HG03066 (cell line): ENCODE data around the gene CCDC85B.

Experiments
- ATAC-seq: cut with Tn5 transposase; IDR thresholded peaks from one replicate; pipeline ENCODE4 v1.9.1; 2021; ENCODE audit warnings: low read depth; ENCODE audit not compliant: unreplicated experiment

CCDC85B gene

DNA sequence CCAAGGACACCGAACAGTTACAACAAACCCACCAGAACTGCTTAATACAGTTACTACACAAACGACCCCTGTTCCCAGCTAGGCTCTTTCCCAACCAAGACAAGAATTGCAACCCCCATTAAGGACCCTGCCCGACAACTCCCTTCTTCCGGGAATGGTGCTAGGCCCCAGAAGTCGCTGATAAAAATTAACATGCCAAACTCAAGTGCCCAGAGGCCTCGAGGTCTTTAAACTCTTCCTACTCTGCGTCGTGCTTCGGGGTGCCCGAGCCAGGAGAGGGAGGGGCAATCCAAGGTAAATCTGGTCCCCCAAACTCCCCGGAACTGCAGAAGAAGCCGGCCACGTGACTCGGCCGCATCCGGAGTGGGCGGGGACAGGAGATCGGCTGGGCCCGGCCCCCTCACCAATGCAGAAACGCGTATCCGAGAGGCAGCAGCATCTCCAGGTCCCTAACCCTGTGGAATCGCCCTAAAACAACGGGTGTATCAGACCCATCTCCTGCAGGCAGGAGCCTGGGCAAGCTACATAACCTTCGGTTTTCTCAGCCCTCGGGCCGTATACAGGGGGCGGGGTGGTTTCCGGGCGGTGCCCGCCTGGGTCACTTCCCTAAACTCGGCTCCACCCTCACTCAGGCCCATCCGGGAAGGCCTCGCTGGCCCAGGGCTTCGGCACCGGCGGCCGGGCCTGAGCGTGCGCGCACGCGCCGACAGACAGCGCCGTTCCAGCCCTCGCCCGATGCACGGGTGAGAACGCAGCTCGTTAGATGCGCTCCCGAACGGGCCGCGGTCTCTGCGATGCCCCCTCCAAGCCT lies 33.6 kb upstream of the CCDC85B start:
- no peak for ATAC-seq

GRCh38 chr11:65857500-65857852 lies 33.0 kb upstream of the CCDC85B start:
- ATAC-seq, result peak; percentile 1

DNA sequence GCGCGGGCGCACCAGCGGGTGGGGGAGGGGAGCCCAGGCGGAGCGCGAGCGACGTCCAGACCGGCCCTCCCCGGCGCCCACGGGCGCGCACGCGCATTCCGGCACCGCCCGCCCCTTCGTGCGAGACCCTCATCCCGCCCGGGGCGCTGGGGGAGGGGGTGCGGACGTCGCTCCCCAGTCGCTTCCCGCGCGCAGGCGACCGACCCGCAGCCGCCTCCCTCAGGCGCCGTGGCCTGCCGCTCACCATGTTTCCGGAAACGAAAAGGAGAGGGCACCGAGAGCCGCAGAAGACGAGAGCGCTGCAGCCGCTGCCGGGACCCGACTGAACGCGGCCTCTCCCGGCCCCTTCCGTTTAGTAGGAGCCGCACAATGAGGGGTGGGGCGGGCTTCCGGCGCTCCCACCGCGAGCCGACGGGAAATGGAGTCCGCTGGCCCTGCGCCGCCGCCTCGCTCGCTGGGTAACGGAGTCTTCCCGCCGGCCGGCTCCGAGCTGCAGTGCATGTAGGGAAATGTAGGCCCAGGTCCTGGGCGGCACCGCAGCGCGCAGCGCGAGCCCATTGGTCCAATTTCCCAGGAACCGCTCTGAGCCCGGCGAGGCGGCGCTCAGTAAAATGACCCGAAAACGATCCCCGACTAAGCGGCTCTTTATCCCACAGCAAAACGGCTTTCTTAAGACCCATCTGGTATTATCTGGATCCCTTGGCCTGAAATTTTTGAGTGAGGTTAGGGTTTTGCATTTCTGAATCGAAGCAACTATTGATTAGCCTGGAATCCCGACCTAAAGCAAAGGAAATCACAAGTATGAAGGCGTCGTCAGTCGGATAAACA lies 32.4 kb upstream of the CCDC85B start, which contains the start of gene CFL1:
CFL1 (minus strand) TSS at position 328 of the 828 bp plus-strand sequence; CDS start at position 247, 81 bp downstream.
- peak; percentile 46 for ATAC-seq

DNA sequence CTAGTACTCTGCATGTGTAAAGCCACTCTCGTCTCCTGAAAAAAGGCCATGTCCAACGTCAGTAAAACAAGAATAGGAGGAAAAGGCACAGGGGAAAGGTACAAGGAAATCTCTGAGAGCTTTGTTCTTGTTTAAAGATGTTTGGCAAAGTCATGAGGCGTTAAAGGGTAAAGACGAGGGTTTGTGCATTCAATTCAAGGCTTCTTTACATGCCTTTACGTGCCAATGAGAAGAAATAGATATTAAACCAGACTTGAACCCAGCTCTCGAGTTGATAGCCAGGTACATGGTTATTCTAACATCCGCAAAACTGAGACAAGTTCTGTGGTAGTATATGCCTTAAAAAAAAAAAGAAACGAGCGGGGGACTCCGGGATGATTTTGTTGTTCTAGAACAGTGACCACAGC lies 31.8 kb upstream of the CCDC85B start:
- no peak for ATAC-seq

DNA sequence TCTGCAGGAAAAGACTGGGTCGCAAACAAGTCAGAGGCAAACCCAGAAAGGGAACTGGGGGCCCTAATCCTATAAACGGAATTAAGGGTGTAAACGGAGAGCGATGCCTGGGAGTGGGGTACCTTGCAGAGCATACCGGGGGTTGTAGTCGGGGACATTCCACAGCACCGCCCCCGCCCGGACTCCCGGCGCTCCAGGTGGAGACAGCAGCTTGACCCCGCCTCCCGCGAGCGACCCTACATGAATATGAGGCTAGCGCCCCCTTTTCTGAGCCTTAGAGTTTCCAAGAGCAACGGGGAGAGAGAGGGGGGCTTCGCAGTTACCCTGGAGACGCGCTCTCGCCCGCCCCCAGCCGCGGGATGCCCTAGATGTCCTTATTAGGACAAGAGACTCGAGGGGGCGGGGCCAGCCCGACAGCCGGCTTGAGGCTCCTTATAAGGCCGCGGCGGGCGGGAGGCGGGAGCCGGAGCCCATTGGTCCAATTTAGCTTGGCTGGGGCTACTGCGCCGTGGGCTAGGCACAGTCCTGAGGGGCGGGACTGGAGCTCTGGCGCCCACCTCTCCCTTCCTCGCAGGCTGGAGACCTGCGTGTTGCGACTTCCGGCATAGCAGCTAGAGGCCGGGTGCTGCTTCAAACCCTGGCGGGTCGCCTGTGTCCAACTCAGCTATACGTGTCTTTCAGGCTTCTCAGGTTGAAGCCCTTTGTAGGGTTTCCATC lies 31.2 kb upstream of the CCDC85B start:
- peak; percentile 52 for ATAC-seq

GRCh38 chr11:65859812-65860277 lies 30.6 kb upstream of the CCDC85B start:
- ATAC-seq, result no peak

GRCh38 chr11:65860278-65861164 lies 30.0 kb upstream of the CCDC85B start, which contains the start of gene MUS81:
MUS81 (plus strand) TSS chr11:65860433; CDS start chr11:65860754, 321 bp downstream.
- no peak for ATAC-seq

DNA sequence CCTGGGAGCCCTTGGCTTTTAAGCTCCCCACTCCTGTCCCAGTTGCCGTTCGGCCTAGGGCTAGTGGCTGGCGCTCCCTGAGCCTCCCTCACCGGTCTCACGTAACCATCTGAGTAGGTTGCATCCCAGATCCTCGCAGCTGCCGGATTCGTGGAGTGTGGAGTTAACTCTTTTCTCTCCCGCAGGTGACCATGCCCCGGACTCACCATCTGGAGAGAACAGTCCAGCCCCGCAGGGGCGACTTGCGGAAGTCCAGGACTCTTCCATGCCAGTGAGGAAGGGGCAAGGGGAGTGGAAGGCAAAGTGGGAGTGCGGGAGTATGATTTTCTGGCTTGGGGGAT lies 29.3 kb upstream of the CCDC85B start:
- ATAC-seq, result no peak

DNA sequence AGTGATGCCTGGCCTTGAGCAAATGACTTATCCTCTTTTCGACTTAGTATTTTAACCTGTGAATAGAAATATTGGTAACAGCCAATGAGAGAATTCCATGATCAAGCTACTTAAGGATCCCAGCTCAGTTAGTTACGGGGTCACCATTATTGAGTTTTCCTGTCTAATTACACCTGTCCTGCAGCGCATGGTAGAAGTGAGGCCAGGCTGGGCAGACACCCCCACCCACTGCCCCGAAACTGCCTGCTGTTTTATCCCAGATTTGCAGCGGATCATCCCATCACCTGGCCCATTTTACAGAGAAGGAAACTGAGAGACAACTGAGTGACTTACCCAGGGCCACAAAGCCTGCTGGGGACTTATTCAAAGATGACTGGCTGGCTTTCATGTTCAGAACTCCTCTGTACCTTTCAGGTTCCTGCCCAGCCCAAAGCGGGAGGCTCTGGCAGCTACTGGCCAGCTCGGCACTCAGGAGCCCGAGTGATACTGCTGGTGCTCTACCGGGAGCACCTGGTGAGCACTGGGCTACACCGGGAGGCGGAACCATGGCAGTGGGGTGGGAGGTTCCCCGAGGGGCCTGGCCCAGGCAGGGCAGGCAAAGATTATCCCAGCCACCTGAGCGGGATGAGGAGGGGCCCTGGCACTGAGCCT lies 28.8 kb upstream of the CCDC85B start:
- no peak for ATAC-seq

DNA sequence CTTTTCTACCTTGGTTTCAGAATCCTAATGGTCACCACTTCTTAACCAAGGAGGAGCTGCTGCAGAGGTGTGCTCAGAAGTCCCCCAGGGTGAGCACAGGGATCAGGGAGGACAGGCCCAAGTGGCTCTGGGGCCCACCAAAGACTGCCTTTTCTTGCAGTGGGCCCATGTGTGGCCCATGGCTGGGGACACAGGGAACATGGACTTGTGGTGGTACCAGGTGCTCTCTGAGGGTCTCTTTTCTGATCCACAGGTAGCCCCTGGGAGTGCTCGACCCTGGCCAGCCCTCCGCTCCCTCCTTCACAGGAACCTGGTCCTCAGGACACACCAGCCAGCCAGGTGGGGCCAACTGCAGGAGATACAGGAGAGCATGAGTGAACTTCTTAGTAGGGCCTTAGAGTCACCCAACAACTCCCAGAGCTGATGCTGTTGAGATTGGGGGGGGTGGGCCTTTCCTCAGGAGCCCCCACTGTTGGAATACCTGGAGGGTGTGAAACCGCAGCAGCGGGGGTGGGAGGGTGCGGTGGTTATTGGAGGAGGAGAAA lies 28.2 kb upstream of the CCDC85B start:
- ATAC-seq, result no peak

- ATAC-seq, result no peak
Measured at GRCh38 chr11:65862941-65863888, 27.3 kb upstream of the CCDC85B start.

- ATAC-seq, result no peak
Measured at GRCh38 chr11:65863889-65864705, 26.4 kb upstream of the CCDC85B start.

DNA sequence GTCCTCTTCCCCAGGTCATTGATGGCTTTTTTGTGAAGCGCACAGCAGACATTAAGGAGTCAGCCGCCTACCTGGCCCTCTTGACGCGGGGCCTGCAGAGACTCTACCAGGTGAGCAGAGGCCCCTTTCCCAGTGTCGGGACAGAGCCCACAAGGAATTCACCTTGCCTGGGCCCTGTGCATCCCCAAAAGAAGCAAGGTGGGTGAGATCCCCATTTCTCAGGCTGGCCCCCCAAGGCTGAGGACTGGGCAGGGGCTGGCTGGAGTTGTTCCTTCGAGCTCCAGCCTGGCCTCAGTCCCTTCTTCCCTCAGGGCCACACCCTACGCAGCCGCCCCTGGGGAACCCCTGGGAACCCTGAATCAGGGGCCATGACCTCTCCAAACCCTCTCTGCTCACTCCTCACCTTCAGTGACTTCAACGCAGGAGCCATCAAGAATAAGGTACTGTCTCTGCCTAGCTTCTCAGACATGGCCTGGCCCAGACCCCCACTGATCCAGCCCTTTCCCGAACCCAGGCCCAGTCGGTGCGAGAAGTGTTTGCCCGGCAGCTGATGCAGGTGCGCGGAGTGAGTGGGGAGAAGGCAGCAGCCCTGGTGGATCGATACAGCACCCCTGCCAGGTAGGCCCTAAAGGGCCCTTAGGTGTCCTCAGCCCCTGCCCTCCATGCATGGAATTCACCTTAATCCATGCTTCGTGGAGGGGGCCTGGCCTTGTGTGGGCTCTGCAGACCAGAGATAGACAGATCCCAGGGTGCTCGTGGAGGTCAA lies 25.6 kb upstream of the CCDC85B start:
- no peak for ATAC-seq

GRCh38 chr11:65865550-65866172 lies 24.8 kb upstream of the CCDC85B start:
- no peak for ATAC-seq

GRCh38 chr11:65866509-65867283 lies 23.8 kb upstream of the CCDC85B start:
- ATAC-seq, result no peak
